K562 (cell line): Measurements from ENCODE around the gene CLIC1. TPM values are rescaled to one million over a fixed set of nuclear protein-coding genes. Genes with fewer than 3 reads are reported as not detected.

ENCODE experiments used
- CBX3 ChIP-seq, 2 experiments: IDR thresholded peaks; 1 replicate in 1 of 2; 2 replicates in 1 of 2; pipeline ENCODE4 v1.6.1; 2012; ENCODE audit warnings: inconsistent platforms in 2 of 2, low read length in 2 of 2, borderline replicate concordance in 1 of 2, control low read depth in 1 of 2
- FUS ChIP-seq: fragments of 200-400 bp; formaldehyde crosslinking; optimal IDR thresholded peaks from 2 replicates; pipeline ENCODE3; 2017; ENCODE audit warnings: low read depth, low read length
- MTA1 ChIP-seq: fragments of 450-650 bp; IDR thresholded peaks from 2 replicates; pipeline ENCODE4 v1.6.1; 2017; ENCODE audit warnings: borderline replicate concordance
- PTBP1 ChIP-seq: fragments of 200-400 bp; formaldehyde crosslinking; IDR thresholded peaks from 2 replicates; pipeline ENCODE4 v1.6.1; 2017; ENCODE audit warnings: low read depth, low read length
- SETDB1 ChIP-seq: IDR thresholded peaks from one replicate; pipeline ENCODE4 v1.6.1; 2012; ENCODE audit warnings: low read length, control low read depth, inconsistent platforms
- SMAD2 ChIP-seq: fragments of 150-350 bp; IDR thresholded peaks from 2 replicates; pipeline ENCODE4 v1.6.1; 2014; ENCODE audit warnings: low read depth, mild to moderate bottlenecking, low read length
- SOX6 ChIP-seq: fragments of 450-650 bp; IDR thresholded peaks from 2 replicates; pipeline ENCODE4 v1.6.1; 2014; ENCODE audit warnings: mild to moderate bottlenecking
- polyA plus RNA-seq, 8 experiments: library from polyadenylated mRNA; depleted of rRNA in 4 of 8; stranded (reverse) in 5 of 8; unstranded in 3 of 8; fragments of >200 nt; fragmentation: Nextera tagmentation in 2 of 8; fragmentation: Illumina TruSeq in 1 of 8; extraction: Ambion mirVana in 2 of 8; extraction: Trizol in 1 of 8; gene quantifications; 2 replicates each; pipeline versions ENCODE4 v1.2.1 to v1.2.3, GENCODE V29; 2011 to 2014; ENCODE audit warnings: inconsistent platforms in 1 of 8, missing spikeins in 1 of 8
- total RNA-seq, 7 experiments: library from RNA; depleted of rRNA in 6 of 7; stranded (reverse); fragments of >200 nt in 6 of 7; fragmentation: Illumina TruSeq in 2 of 7; extraction: Trizol in 2 of 7; gene quantifications; 2 replicates each; pipeline versions ENCODE4 v1.2.1 to v1.2.3, GENCODE V29; 2011 to 2021; ENCODE audit warnings: low replicate concordance in 1 of 7
- TF ChIP-seq, protein P1 (sequence below), 2 experiments: fragments of 150-350 bp in 1 of 2; IDR thresholded peaks; 2 replicates each; pipeline ENCODE4 v1.6.1; 2012 to 2016; ENCODE audit warnings: low read depth in 2 of 2, low read length in 2 of 2, mild to moderate bottlenecking in 1 of 2, moderate library complexity in 1 of 2
- TF ChIP-seq, protein P2 (sequence below), 2 experiments: fragments of 250-450 bp in 1 of 2; fragments of 450-650 bp in 1 of 2; sonication (Bioruptor Pico) in 1 of 2; IDR thresholded peaks; 2 replicates each; pipeline versions ENCODE4 v1.6.1 to v1.8.0; 2016 to 2021; ENCODE audit warnings: mild to moderate bottlenecking in 2 of 2, moderate library complexity in 2 of 2, missing compliant biosample characterization in 1 of 2, missing genetic modification characterization in 1 of 2
- TF ChIP-seq, protein P3 (sequence below): fragments of 450-650 bp; formaldehyde crosslinking; conservative IDR thresholded peaks from 2 replicates; pipeline ENCODE4 v1.4.0; 2022; ENCODE audit warnings: mild to moderate bottlenecking, missing genetic modification characterization
- TF ChIP-seq, protein P4 (sequence below), 2 experiments: fragments of 450-650 bp; formaldehyde crosslinking in 1 of 2; IDR thresholded peaks; 2 replicates each; pipeline versions ENCODE4 v1.4.0 to v1.6.1; 2014 to 2020; ENCODE audit warnings: mild to moderate bottlenecking in 2 of 2, borderline replicate concordance in 1 of 2, low read depth in 1 of 2

CLIC1 gene
- total and polyA plus RNA-seq, 9 of the 15 experiments (the other 6 are each of a cell fraction or from before 2014, with no cell fraction given), result 1,267 to 2,419 (median 1,808) TPM

DNA sequence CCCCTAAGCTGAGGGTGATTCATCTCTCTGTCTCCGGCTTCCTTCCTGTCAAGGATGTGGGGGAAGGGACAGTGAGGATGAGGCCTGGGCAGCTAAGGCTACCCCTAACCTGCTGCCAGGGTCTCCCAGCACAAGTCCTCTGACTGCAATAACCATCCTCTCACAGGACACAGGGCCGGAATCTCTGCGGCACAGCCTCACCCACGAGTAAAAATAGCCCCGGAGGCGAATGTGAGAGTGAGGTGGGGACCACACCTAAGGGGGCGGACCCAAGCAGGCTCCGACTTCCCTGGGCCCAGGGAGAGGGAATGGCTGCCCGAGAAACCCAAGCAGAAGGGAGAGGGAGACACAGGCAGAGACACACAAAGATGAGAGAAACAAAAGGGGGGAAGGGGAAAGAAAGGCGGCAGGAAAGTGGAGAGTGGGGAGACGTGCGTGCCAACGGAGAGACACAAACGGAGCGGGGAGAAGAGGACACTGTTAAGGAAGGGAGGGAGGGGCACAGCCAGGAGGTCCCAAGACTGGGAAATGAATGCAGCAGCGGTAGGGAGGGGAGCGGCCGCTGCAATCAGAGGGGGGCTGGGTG lies 1.4 kb downstream of the CLIC1 start (continued):
- TF ChIP-seq, protein P1, sequence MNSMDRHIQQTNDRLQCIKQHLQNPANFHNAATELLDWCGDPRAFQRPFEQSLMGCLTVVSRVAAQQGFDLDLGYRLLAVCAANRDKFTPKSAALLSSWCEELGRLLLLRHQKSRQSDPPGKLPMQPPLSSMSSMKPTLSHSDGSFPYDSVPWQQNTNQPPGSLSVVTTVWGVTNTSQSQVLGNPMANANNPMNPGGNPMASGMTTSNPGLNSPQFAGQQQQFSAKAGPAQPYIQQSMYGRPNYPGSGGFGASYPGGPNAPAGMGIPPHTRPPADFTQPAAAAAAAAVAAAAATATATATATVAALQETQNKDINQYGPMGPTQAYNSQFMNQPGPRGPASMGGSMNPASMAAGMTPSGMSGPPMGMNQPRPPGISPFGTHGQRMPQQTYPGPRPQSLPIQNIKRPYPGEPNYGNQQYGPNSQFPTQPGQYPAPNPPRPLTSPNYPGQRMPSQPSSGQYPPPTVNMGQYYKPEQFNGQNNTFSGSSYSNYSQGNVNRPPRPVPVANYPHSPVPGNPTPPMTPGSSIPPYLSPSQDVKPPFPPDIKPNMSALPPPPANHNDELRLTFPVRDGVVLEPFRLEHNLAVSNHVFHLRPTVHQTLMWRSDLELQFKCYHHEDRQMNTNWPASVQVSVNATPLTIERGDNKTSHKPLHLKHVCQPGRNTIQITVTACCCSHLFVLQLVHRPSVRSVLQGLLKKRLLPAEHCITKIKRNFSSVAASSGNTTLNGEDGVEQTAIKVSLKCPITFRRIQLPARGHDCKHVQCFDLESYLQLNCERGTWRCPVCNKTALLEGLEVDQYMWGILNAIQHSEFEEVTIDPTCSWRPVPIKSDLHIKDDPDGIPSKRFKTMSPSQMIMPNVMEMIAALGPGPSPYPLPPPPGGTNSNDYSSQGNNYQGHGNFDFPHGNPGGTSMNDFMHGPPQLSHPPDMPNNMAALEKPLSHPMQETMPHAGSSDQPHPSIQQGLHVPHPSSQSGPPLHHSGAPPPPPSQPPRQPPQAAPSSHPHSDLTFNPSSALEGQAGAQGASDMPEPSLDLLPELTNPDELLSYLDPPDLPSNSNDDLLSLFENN (IDR thresholded peaks at IDR 0.05; ENCODE audit: low read depth in 2 of 2, low read length in 2 of 2), result peak in 1 of 2 experiments; percentile 81; a peak in 2 of 4 replicates
- TF ChIP-seq CBX3 (IDR thresholded peaks at IDR 0.05; ENCODE audit: borderline replicate concordance in 1 of 2, low read length in 2 of 2) (peak in 1 of 2 experiments; percentile 41; a peak in 1 of 3 replicates), MTA1 (0 out of 2 replicates have a peak, but pooled peaks have one; percentile 15), SMAD2 (no peak), PTBP1 (peak; percentile 39; the same call in 1 of the 2 replicates), SETDB1 (no peak), FUS (no peak), SOX6 (no peak)
- TF ChIP-seq, protein P2, sequence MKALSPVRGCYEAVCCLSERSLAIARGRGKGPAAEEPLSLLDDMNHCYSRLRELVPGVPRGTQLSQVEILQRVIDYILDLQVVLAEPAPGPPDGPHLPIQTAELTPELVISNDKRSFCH (CRISPR knock-in tag; IDR thresholded peaks at IDR 0.05), result no peak
- TF ChIP-seq, protein P2 (tag; IDR thresholded peaks at IDR 0.05), result peak; percentile 67
- TF ChIP-seq, protein P3, sequence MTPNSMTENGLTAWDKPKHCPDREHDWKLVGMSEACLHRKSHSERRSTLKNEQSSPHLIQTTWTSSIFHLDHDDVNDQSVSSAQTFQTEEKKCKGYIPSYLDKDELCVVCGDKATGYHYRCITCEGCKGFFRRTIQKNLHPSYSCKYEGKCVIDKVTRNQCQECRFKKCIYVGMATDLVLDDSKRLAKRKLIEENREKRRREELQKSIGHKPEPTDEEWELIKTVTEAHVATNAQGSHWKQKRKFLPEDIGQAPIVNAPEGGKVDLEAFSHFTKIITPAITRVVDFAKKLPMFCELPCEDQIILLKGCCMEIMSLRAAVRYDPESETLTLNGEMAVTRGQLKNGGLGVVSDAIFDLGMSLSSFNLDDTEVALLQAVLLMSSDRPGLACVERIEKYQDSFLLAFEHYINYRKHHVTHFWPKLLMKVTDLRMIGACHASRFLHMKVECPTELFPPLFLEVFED (CRISPR knock-in tag), result peak; percentile 99
- TF ChIP-seq, protein P4, sequence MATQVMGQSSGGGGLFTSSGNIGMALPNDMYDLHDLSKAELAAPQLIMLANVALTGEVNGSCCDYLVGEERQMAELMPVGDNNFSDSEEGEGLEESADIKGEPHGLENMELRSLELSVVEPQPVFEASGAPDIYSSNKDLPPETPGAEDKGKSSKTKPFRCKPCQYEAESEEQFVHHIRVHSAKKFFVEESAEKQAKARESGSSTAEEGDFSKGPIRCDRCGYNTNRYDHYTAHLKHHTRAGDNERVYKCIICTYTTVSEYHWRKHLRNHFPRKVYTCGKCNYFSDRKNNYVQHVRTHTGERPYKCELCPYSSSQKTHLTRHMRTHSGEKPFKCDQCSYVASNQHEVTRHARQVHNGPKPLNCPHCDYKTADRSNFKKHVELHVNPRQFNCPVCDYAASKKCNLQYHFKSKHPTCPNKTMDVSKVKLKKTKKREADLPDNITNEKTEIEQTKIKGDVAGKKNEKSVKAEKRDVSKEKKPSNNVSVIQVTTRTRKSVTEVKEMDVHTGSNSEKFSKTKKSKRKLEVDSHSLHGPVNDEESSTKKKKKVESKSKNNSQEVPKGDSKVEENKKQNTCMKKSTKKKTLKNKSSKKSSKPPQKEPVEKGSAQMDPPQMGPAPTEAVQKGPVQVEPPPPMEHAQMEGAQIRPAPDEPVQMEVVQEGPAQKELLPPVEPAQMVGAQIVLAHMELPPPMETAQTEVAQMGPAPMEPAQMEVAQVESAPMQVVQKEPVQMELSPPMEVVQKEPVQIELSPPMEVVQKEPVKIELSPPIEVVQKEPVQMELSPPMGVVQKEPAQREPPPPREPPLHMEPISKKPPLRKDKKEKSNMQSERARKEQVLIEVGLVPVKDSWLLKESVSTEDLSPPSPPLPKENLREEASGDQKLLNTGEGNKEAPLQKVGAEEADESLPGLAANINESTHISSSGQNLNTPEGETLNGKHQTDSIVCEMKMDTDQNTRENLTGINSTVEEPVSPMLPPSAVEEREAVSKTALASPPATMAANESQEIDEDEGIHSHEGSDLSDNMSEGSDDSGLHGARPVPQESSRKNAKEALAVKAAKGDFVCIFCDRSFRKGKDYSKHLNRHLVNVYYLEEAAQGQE (IDR thresholded peaks at IDR 0.05; ENCODE audit: borderline replicate concordance), result no peak
- TF ChIP-seq, protein P4 (CRISPR knock-in tag; IDR thresholded peaks at IDR 0.05; ENCODE audit: low read depth), result peak; percentile 62; the same call in 1 of the 2 replicates
